ENCODE measurements around the gene PLCG1. TPM values are rescaled to one million over a fixed set of nuclear protein-coding genes. Genes with fewer than 3 reads are reported as not detected.

PLCG1 gene
- total and polyA plus RNA-seq, 3 donors from 2014 or later = 118 to 186 (median 184) TPM

- intact Hi-C loops (cut with DNase I; ENCODE audit: low total_unique reads) = no loop called here
- DNase-seq = no peak
- Histone ChIP-seq H3K36me3 (ENCODE audit: low read depth, missing control alignments) (no peaks in the 10 kb centered on the region), H3K27me3 (no peaks in the 10 kb centered on the region), H3K4me1 (peaks cover 44% of the 10 kb centered on the region), H3K27ac (no peak overlapping the region), H3K9me3 (no peaks in the 10 kb centered on the region), H3K4me3 (no peak overlapping the region)
- 46 to 67% methylated on average over 4 to 5 of the region's 5 CpGs for WGBS, 2 donors
- TF ChIP-seq POLR2A (IDR thresholded peaks at IDR 0.05) (no peak), CTCF (IDR thresholded peaks at IDR 0.05) (no peak)
Measured at GRCh38 chr20:41142919-41143318, 5.6 kb downstream of the PLCG1 start.

GRCh38 chr20:41143354-41143753 is 6.0 kb downstream of the PLCG1 start:
- DNase-seq = no peak
- Histone ChIP-seq H3K36me3 (ENCODE audit: low read depth, missing control alignments) (no peaks in the 10 kb centered on the region), H3K4me3 (no peak overlapping the region), H3K27ac (no peak overlapping the region), H3K27me3 (no peaks in the 10 kb centered on the region), H3K4me1 (peaks cover 44% of the 10 kb centered on the region), H3K9me3 (no peaks in the 10 kb centered on the region)
- intact Hi-C loops (cut with DNase I; ENCODE audit: low total_unique reads) = no loop called here
- TF ChIP-seq CTCF (IDR thresholded peaks at IDR 0.05) (no peak), POLR2A (IDR thresholded peaks at IDR 0.05) (no peak)
- WGBS, 2 donors = 48 to 49% methylated on average over 2 of the region's 2 CpGs

- Histone ChIP-seq H3K36me3 (ENCODE audit: low read depth, missing control alignments) (no peaks in the 10 kb centered on the region), H3K27ac (peak overlapping the region in 1 of 2 donors; percentile 11), H3K27me3 (no peaks in the 10 kb centered on the region), H3K9me3 (no peaks in the 10 kb centered on the region), H3K4me3 (no peak overlapping the region), H3K4me1 (peaks cover 36% of the 10 kb centered on the region)
- WGBS, 2 donors = 94 to 98% methylated on average over 2 of the region's 2 CpGs
- no peak for DNase-seq
- no peak for TF ChIP-seq POLR2A (IDR thresholded peaks at IDR 0.05)
- intact Hi-C loops (cut with DNase I; ENCODE audit: low total_unique reads) = no loop called here
Measured at GRCh38 chr20:41145317-41145716, 8.0 kb downstream of the PLCG1 start.

- intact Hi-C loops (cut with DNase I; ENCODE audit: low total_unique reads) = no loop called here
- Histone ChIP-seq H3K9me3 (no peaks in the 10 kb centered on the region), H3K36me3 (ENCODE audit: low read depth, missing control alignments) (no peaks in the 10 kb centered on the region), H3K4me3 (no peak overlapping the region), H3K27ac (peak overlapping the region in 1 of 2 donors; percentile 53), H3K4me1 (peaks cover 32% of the 10 kb centered on the region), H3K27me3 (no peaks in the 10 kb centered on the region)
- WGBS, 2 donors = 53 to 74% methylated on average over 8 to 12 of the region's 12 CpGs
- TF ChIP-seq POLR2A (IDR thresholded peaks at IDR 0.05) (no peak), CTCF (IDR thresholded peaks at IDR 0.05) (no peak)
- DNase-seq = peak; percentile 25
Measured at GRCh38 chr20:41145821-41146620, 8.7 kb downstream of the PLCG1 start.

GRCh38 chr20:41147767-41148191 is 10.4 kb downstream of the PLCG1 start:
- Histone ChIP-seq H3K27me3 (no peaks in the 10 kb centered on the region), H3K4me1 (peaks cover 17% of the 10 kb centered on the region), H3K4me3 (no peak overlapping the region), H3K36me3 (ENCODE audit: low read depth, missing control alignments) (no peaks in the 10 kb centered on the region), H3K27ac (peak overlapping the region in 1 of 2 donors; percentile 11), H3K9me3 (no peaks in the 10 kb centered on the region)
- intact Hi-C loops (cut with DNase I; ENCODE audit: low total_unique reads) = no loop called here
- DNase-seq = no peak
- TF ChIP-seq POLR2A (IDR thresholded peaks at IDR 0.05) = no peak
- no peak for TF ChIP-seq CTCF (IDR thresholded peaks at IDR 0.05)
- WGBS, 2 donors = 64 to 81% methylated on average over 8 of the region's 8 CpGs
